Suprapubic skin (tissue), 4 donors: ENCODE data around the gene AKAP13.

Experiments
- POLR2A ChIP-seq, 2 donors: fragments of 450-650 bp; IDR thresholded peaks; one replicate each; pipeline ENCODE4 v1.6.1; 2017; ENCODE audit warnings: antibody characterized with exemption in 2 of 2, mild to moderate bottlenecking in 2 of 2, moderate library complexity in 2 of 2
- POLR2AphosphoS5 ChIP-seq, 3 donors: sonication (generic); formaldehyde crosslinking; IDR thresholded peaks; one replicate each; pipeline ENCODE4 v1.6.1; 2017; ENCODE audit warnings: antibody characterized with exemption in 3 of 3
- TF ChIP-seq, protein P1 (sequence below), 2 donors: fragments of 200-600 bp in 1 of 2; fragments of 450-650 bp in 1 of 2; sonication (generic) in 1 of 2; IDR thresholded peaks; one replicate each; pipeline ENCODE4 v1.5.1; 2016 to 2019; ENCODE audit warnings: antibody characterized with exemption in 2 of 2, mild to moderate bottlenecking in 1 of 2, moderate library complexity in 1 of 2

DNA sequence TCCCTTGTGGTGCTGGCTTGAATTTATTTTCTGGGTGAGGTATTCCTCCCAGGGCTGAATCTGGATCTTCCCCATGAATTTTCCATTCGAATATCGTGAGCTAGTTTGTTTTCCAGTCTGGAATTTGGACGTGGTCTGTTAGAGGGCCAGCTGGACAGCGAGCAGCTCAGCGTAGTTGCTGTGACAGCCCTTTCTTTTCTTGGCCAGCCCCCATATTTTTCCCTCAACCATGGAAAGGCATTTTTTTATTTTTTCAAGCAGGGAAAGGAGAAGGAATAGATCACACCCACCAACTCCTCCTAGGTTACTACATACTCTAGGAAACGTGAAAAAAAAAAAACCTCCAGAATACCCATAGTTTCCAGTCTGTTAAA lies 262.3 kb downstream of the AKAP13 start:
- TF ChIP-seq, protein P1, sequence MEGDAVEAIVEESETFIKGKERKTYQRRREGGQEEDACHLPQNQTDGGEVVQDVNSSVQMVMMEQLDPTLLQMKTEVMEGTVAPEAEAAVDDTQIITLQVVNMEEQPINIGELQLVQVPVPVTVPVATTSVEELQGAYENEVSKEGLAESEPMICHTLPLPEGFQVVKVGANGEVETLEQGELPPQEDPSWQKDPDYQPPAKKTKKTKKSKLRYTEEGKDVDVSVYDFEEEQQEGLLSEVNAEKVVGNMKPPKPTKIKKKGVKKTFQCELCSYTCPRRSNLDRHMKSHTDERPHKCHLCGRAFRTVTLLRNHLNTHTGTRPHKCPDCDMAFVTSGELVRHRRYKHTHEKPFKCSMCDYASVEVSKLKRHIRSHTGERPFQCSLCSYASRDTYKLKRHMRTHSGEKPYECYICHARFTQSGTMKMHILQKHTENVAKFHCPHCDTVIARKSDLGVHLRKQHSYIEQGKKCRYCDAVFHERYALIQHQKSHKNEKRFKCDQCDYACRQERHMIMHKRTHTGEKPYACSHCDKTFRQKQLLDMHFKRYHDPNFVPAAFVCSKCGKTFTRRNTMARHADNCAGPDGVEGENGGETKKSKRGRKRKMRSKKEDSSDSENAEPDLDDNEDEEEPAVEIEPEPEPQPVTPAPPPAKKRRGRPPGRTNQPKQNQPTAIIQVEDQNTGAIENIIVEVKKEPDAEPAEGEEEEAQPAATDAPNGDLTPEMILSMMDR (IDR thresholded peaks at IDR 0.05): no peak
- TF ChIP-seq POLR2A (IDR thresholded peaks at IDR 0.05) (no peak), POLR2AphosphoS5 (IDR thresholded peaks at IDR 0.05) (peak in 1 of 3 donors; percentile 69)
